Duodenal mucosa (tissue), 2 donors: Measurements from ENCODE around the gene CBLB.

Experiments used
- H3K27ac ChIP-seq: one replicate; pipeline ENCODE4 v1.7.0; 2013; ENCODE audit warnings: low read depth, low read length
- H3K27me3 ChIP-seq, 2 donors: one replicate each; pipeline ENCODE4 v1.7.0; 2013; ENCODE audit warnings: low read length in 2 of 2, control low read depth in 1 of 2; ENCODE audit not compliant: insufficient read depth in 2 of 2, control insufficient read depth in 1 of 2
- H3K36me3 ChIP-seq, 2 donors: one replicate each; pipeline ENCODE4 v1.7.0; 2013; ENCODE audit warnings: low read length in 2 of 2, control low read depth in 1 of 2; ENCODE audit not compliant: insufficient read depth in 2 of 2, control insufficient read depth in 1 of 2
- H3K4me1 ChIP-seq, 2 donors: one replicate each; pipeline ENCODE4 v1.7.0; 2013; ENCODE audit warnings: low read length in 2 of 2, control low read depth in 1 of 2; ENCODE audit not compliant: insufficient read depth in 2 of 2, control insufficient read depth in 1 of 2
- H3K4me3 ChIP-seq, 2 donors: one replicate each; pipeline ENCODE4 v1.7.0; 2013; ENCODE audit warnings: low read length in 2 of 2, low read depth in 1 of 2
- H3K9ac ChIP-seq, 2 donors: one replicate each; pipeline ENCODE4 v1.7.0; 2013; ENCODE audit warnings: low read length in 2 of 2, low read depth in 1 of 2
- H3K9me3 ChIP-seq, 2 donors: one replicate each; pipeline ENCODE4 v1.7.0; 2013; ENCODE audit warnings: low read length in 2 of 2, control low read depth in 1 of 2; ENCODE audit not compliant: control insufficient read depth in 1 of 2

Gene CBLB

DNA sequence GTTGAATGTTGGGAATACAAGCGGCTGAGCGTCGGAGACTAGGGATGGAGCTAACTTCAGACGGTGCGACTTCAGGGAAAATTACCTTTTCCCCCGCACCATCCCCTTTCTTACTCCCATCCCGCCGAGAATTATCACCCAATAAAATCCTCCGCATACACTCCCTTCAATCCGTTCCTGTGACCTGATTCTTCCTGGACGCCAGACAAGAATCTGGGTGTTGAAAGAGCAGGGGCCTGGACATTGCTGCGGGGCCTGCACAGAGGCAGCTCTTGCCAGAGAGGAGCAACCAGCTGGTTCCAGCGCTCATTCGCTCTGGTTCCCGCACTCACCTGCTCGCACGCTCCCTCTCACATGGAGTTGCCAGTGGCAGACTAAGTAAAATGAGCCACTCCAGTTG, 260.2 kb downstream of the CBLB start:
- Histone ChIP-seq H3K9ac (no peak overlapping the region), H3K4me3 (no peak overlapping the region), H3K4me1 (peaks cover 0 to 4% of the 10 kb centered on the region in 2 donors), H3K27ac (no peak overlapping the region), H3K27me3 (no peaks in the 10 kb centered on the region), H3K9me3 (no peaks in the 10 kb centered on the region), H3K36me3 (no peaks in the 10 kb centered on the region)

GRCh38 chr3:105606016-105606415, 262.8 kb downstream of the CBLB start:
- no peak overlapping the region for H3K27ac ChIP-seq
- no peaks in the 10 kb centered on the region for H3K9me3 ChIP-seq
- no peaks in the 10 kb centered on the region for H3K27me3 ChIP-seq
- no peak overlapping the region for H3K9ac ChIP-seq
- no peaks in the 10 kb centered on the region for H3K36me3 ChIP-seq
- H3K4me1 ChIP-seq = no peaks in the 10 kb centered on the region
- H3K4me3 ChIP-seq = no peak overlapping the region
